Ectodermal cell (in vitro differentiated cells): ENCODE data around the gene PCGF2. TPM values are rescaled to one million over a fixed set of nuclear protein-coding genes. Genes with fewer than 3 reads are reported as not detected.
"Not testable (repeated sequence)": the region's sequence is repeated elsewhere in the genome, so short reads cannot be mapped to it uniquely, and the experiment has no call there.

Experiments
- H3K27ac ChIP-seq: 2 replicates; pipeline ENCODE4 v1.7.0; 2013; ENCODE audit warnings: mild to moderate bottlenecking, low read depth, low read length; ENCODE audit not compliant: insufficient read depth, poor library complexity, severe bottlenecking
- H3K27me3 ChIP-seq: 2 replicates; pipeline ENCODE4 v1.7.0; 2013; ENCODE audit warnings: mild to moderate bottlenecking, low read length; ENCODE audit not compliant: insufficient read depth, control insufficient read depth, poor library complexity, severe bottlenecking
- H3K36me3 ChIP-seq: one replicate; pipeline ENCODE4 v1.7.0; 2013; ENCODE audit warnings: low read length; ENCODE audit not compliant: control insufficient read depth, insufficient read depth
- H3K4me1 ChIP-seq: one replicate; pipeline ENCODE4 v1.7.0; 2013; ENCODE audit warnings: low read length; ENCODE audit not compliant: control insufficient read depth, insufficient read depth
- H3K4me3 ChIP-seq: 2 replicates; pipeline ENCODE4 v1.7.0; 2013; ENCODE audit warnings: low read depth, low read length, control low read depth; ENCODE audit not compliant: insufficient read depth
- H3K9me3 ChIP-seq: 2 replicates; pipeline ENCODE4 v1.7.0; 2013; ENCODE audit warnings: mild to moderate bottlenecking, low read length, moderate library complexity; ENCODE audit not compliant: control insufficient read depth
- WGBS, 2 experiments: methylation state at CpG; one replicate each; pipeline ENCODE4 v1.1.7; 2013; ENCODE audit warnings: missing lambda C conversion rate in 2 of 2; 5-methylcytosine and 5-hydroxymethylcytosine counted together
- polyA plus RNA-seq, 4 experiments: library from polyadenylated mRNA; stranded (reverse); fragments of 50-300 nt; gene quantifications; one replicate each; pipeline ENCODE4 v1.2.3, GENCODE V29; 2013

The PCGF2 gene
- polyA plus RNA-seq (2013, experiment 1 of 4), result 97.7 TPM
- polyA plus RNA-seq (2013, experiment 2 of 4), result 93.5 TPM
- 77.4 TPM for polyA plus RNA-seq (2013, experiment 3 of 4)
- 79.7 TPM for polyA plus RNA-seq (2013, experiment 4 of 4)

DNA sequence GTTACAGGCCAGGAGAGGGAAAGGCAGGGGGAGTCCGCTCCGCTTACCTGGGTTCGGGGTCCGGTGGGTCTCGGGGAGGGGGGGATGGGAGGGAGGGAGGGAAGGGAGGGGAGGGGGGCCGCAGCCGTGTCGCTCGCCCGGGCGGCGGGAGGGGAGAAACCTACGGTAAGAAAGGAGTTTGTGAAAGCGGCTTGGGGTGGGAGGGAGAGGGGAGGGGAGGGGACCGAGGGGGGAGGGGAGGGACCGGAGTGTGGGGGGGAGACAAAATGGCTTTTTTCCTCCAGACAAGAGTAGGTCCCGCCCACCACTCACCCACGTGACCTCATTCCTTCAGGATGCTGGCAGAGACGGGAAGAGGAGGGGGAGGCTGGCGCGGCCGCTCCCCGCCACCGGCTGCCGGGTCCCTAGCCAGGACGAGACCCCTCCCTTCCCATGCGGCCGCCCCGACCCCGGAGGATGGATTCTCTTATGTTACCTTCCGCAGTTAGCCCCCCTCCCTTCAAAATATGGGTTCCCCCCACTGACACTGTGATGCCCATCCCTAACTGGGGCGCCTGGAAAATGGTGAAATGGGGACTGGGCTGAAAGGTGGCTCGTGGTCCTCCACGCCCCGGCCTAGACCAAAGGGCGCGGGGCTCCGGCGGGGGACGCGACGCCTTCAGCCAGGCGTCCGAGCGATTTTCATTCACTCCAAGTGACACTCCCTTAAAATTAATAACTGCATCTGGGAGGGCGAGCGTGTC is at the start of gene PCGF2:
Gene PCGF2, minus strand, starts transcription at position 188 of the 743 bp plus-strand sequence. CDS start 7,934 bp downstream, outside the sequence.
- peak within 1 kb of the TSS; percentile 64 for H3K27ac ChIP-seq
- WGBS, 2 experiments, result 0% methylated on average over 37 to 47 of the region's 47 CpGs
- peaks cover 29% of the 10 kb centered on the region for H3K4me1 ChIP-seq
- no peaks in the 10 kb centered on the region for H3K36me3 ChIP-seq
- peak within 1 kb of the TSS; percentile 97 for H3K4me3 ChIP-seq
- no peaks in the 10 kb centered on the region for H3K9me3 ChIP-seq
- peaks cover 10% of the 10 kb centered on the region for H3K27me3 ChIP-seq

DNA sequence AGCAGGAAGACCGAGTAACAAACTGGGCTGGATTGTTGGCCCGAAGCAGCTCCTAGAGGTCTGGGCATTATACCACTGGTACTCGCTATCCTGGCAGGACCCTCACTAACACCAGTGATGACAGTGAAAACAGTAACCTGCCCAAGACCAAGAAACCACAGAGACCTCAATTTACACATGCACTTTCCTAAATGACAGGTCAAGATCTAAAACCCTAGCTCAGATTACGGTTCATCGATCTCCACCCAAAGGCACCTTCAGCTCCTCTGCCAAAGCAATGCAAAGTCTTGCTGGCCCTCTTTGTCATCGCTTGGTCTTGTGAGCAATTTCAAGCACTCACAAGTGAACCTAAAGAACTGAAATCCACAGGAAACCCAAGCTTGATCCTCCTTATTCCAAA is 49.7 kb upstream of the PCGF2 start:
- Histone ChIP-seq H3K27me3 (no peaks in the 10 kb centered on the region), H3K27ac (no peak overlapping the region), H3K9me3 (no peaks in the 10 kb centered on the region), H3K4me3 (peak overlapping the region; percentile 91), H3K4me1 (peaks cover 14% of the 10 kb centered on the region), H3K36me3 (peaks cover 7% of the 10 kb centered on the region)
- 82 to 89% methylated on average over 6 of the region's 6 CpGs for WGBS, 2 experiments

DNA sequence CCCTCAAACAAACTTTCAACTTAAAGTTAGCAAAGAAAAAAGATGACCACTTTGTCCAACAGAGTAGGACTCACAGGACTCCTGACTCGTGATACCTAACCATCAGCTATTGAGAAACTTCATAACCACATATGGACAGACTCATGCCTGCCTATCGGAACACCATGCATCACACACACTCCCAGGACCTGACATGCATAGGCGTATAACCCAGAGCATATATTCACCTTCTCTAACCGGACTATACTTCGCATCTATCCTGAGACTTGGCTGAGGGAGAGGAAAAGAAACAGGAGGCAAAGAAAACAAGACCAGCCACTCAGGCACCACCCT is 49.0 kb upstream of the PCGF2 start:
- no peak overlapping the region for H3K27ac ChIP-seq
- 97 to 98% methylated on average over 5 of the region's 5 CpGs for WGBS, 2 experiments
- H3K4me3 ChIP-seq, result no peak overlapping the region

DNA sequence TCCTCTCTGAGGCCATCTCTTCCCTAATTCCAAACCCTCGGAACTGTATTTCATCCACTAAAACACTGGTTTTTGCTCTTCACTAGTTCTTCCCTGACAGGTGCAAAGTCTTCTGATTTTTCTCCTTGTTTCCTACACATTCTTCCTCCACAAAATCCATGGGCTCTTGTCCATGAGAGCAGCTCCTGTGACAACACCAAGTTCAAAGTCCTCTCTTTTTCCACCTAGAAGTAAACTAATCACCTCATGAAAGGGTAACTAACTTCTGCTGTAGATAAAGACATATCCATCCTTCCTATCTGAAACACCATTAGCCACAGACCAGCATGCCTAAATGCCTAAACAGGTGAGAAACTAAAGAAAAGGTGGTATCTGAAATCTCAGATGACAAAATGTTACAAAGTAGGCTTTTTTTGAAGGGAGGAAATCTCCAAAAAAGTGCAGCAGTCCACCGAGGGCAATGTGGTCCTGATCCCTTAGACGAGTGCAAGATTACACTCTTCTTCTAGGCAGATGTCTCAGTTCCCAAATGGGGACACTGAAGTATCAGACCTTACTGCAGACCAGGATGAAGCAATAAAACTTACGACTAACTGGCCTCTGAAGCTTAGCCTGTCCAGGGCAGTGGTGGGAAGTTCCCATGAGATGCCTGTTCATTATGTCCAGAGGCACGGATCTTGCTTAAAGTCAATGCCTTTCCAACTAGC is 48.5 kb upstream of the PCGF2 start:
- Histone ChIP-seq H3K27ac (no peak overlapping the region), H3K9me3 (no peaks in the 10 kb centered on the region), H3K27me3 (no peaks in the 10 kb centered on the region), H3K4me3 (no peak overlapping the region), H3K4me1 (peaks cover 14% of the 10 kb centered on the region), H3K36me3 (no peaks in the 10 kb centered on the region)
- 94 to 96% methylated on average over 5 of the region's 5 CpGs for WGBS, 2 experiments

More for the DNA sequence above, 49.0 kb upstream of the PCGF2 start:
- Histone ChIP-seq H3K36me3 (peaks cover under 1% of the 10 kb centered on the region), H3K9me3 (no peaks in the 10 kb centered on the region), H3K27me3 (no peaks in the 10 kb centered on the region), H3K4me1 (peaks cover 14% of the 10 kb centered on the region)

DNA sequence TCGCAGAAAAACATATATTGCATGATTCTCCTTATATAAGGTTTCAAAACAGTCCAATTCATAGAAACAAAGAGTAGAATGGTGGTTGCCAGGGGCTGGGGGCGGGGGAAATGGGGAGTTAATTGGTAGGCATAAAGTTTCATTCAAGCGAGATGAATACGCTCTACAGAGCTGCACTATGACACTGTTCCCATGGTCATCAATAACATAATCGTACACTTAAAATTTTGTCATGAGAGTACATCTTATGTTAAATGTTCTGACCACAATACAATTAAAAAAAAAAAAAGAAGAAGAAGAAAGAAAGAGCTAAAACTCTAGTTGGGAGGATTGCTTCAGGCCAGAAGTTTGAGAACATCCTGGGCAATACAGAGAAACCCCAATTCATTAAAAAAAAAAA is 46.1 kb upstream of the PCGF2 start:
- no peaks in the 10 kb centered on the region for H3K9me3 ChIP-seq
- H3K27ac ChIP-seq, result no peak overlapping the region
- peaks cover 21% of the 10 kb centered on the region for H3K4me1 ChIP-seq
- no peak overlapping the region for H3K4me3 ChIP-seq
- 96 to 97% methylated on average over 4 to 5 of the region's 5 CpGs for WGBS, 2 experiments
- no peaks in the 10 kb centered on the region for H3K36me3 ChIP-seq
- H3K27me3 ChIP-seq, result no peaks in the 10 kb centered on the region

DNA sequence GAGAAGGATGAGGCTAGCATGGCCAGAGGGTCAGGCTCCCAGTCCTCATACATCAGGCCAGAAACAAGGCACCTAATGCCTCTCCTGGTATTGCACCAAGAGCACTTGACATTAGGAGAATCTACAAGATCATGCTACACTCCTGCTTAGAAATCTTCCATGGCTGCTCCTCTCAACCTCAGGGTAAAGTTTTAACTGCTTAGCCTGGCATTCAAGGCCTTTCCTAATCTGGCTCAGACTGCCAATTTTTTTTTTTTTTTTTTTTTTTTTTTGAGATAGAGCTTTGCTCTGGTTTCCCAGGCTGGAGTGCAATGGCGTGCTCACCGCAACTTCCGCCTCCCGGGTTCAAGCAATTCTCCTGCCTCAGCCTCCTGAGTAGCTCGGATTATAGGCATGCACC is 43.0 kb upstream of the PCGF2 start:
- Histone ChIP-seq H3K36me3 (peaks cover 2% of the 10 kb centered on the region), H3K4me3 (no peak overlapping the region)
- WGBS, 2 experiments, result 89 to 94% methylated on average over 5 of the region's 5 CpGs

DNA sequence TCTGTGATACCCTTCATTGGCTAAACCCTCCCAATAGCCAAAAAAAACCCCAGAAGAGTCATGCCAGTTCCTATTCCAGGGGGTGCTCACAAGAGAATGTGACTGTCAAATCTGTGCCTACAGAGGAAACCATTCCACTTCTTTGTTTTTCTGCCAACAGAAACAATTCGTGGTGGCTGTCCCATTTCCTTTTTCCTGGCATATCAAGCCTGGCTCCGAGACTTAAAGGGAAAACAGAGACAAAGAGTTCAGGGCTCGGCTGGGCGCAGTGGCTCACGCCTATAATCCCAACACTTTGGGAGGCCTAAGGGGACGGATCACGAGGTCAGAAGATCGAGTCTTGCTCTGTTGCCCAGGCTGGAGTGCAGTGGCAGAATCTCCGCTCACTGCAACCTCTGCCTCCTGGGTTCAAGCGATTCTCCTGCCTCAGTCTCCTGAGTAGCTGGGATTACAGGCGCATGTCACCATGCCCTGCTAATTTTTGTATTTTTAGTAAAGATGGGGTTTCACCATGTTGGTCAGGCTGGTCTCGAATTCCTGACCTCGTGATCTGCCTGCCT is 42.1 kb upstream of the PCGF2 start:
- H3K4me3 ChIP-seq, H3K36me3 ChIP-seq, H3K27ac ChIP-seq, H3K27me3 ChIP-seq, H3K9me3 ChIP-seq: not testable (repeated sequence)
- WGBS, 2 experiments, result 82 to 85% methylated on average over 13 of the region's 13 CpGs
- H3K4me1 ChIP-seq, result peaks cover 12% of the 10 kb centered on the region

More for the DNA sequence above, 43.0 kb upstream of the PCGF2 start:
- H3K4me1 ChIP-seq, result peaks cover 12% of the 10 kb centered on the region
- no peaks in the 10 kb centered on the region for H3K9me3 ChIP-seq
- H3K27me3 ChIP-seq, result no peaks in the 10 kb centered on the region
- no peak overlapping the region for H3K27ac ChIP-seq

DNA sequence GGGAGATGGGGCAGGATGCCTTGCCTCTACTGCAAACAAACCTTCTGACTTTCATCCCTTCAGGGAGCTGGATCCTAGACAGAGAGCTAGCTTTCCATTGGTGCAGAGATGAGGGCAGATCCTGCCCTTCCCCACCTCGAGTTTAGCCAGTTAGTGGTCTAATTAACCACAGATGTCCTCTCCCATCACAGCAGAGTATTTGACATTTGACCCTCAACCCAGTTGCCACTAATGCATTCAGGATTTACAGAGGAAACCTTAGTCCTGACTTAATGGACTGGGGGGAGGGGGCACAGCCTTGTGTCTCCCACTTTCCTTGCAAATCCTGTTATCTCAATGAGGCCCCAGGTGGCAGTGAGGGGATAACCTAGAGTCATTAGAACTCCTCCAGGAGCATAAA is 41.0 kb upstream of the PCGF2 start:
- H3K36me3 ChIP-seq, result peaks cover 16% of the 10 kb centered on the region
- H3K27ac ChIP-seq, result peak overlapping the region; percentile 79
- H3K27me3 ChIP-seq, result no peaks in the 10 kb centered on the region
- 0 to 3% methylated on average over 1 of the region's 1 CpG for WGBS, 2 experiments
- H3K9me3 ChIP-seq, result no peaks in the 10 kb centered on the region
- peaks cover 12% of the 10 kb centered on the region for H3K4me1 ChIP-seq
- H3K4me3 ChIP-seq, result no peak overlapping the region

DNA sequence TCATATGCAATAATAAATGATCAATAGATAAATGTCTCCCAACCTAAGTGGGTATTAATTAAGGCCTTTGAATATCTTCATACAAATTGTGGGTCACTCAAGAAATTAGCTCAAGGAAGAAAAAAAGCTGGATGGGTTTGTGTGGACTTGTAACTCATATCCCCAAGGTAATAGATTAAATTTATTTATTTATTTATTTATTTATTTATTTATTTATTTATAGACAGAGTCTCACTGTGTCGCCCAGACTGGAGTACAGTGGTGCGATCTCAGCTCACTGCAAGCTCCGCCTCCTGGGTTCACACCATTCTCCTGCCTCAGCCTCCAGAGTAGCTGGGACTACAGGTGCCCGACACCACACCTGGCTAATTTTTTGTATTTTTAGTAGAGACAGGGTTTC is 39.9 kb upstream of the PCGF2 start:
- not testable (repeated sequence) for H3K9me3 ChIP-seq, H3K4me3 ChIP-seq, H3K27me3 ChIP-seq, H3K27ac ChIP-seq
- WGBS, 2 experiments, result 95 to 100% methylated on average over 4 of the region's 4 CpGs
- Histone ChIP-seq H3K4me1 (peaks cover 12% of the 10 kb centered on the region), H3K36me3 (peaks cover 24% of the 10 kb centered on the region)

DNA sequence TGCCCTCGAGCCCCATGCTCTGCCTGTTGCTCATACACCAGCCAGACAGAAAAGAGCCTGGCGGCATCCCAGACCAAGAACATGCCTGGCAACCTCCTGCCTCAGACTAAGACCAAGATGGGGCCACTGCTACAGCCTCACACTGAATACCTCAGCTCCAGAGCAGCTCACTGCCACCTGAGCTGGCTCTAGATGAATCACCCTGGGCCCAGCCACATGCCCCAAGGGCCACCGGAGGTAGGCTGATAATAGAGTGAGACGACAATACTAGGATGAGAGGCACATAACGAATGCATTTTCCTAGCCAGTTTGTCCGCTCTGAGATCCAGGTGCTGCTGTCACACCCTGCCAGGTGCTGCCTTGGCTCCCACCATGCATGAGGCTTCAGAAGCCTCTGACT is 38.2 kb upstream of the PCGF2 start:
- 79 to 80% methylated on average over 6 of the region's 6 CpGs for WGBS, 2 experiments
- peaks cover 34% of the 10 kb centered on the region for H3K36me3 ChIP-seq
- H3K27me3 ChIP-seq, result no peaks in the 10 kb centered on the region
- H3K9me3 ChIP-seq, result no peaks in the 10 kb centered on the region
- H3K27ac ChIP-seq, result no peak overlapping the region
- H3K4me1 ChIP-seq, result peaks cover 12% of the 10 kb centered on the region
- no peak overlapping the region for H3K4me3 ChIP-seq
